T-helper 2 cell treated with Interferon-gamma antibody and Interleukin-4, amounts not matched to agents 5 μg/mL and 100 μg/mL, for 36 hours (primary cell): Measurements from ENCODE around the gene RPL32.
A peak's percentile ranks its signal among the peaks of the same experiment; 100 is the strongest.

Experiments used
- DNase-seq: peaks from one replicate; pipeline ENCODE4 v3.0.0; 2021; ENCODE audit warnings: low spot score
- H3K27ac Mint-ChIP-seq: one replicate; pipeline ENCODE4 v1.8.0; 2021; ENCODE audit warnings: mild to moderate bottlenecking, mixed read lengths
- H3K27me3 Mint-ChIP-seq: one replicate; pipeline ENCODE4 v1.8.0; 2021; ENCODE audit warnings: low read depth, mixed read lengths
- H3K36me3 Mint-ChIP-seq: one replicate; pipeline ENCODE4 v1.8.0; 2021; ENCODE audit warnings: low read depth, mixed read lengths
- H3K4me1 Mint-ChIP-seq: one replicate; pipeline ENCODE4 v1.8.0; 2021; ENCODE audit warnings: low read depth, mixed read lengths
- H3K4me3 Mint-ChIP-seq: one replicate; pipeline ENCODE4 v1.8.0; 2022; ENCODE audit warnings: mild to moderate bottlenecking, moderate library complexity, mixed read lengths
- H3K9me3 Mint-ChIP-seq: one replicate; pipeline ENCODE4 v1.8.0; 2021; ENCODE audit warnings: mixed read lengths

RPL32 gene

DNA sequence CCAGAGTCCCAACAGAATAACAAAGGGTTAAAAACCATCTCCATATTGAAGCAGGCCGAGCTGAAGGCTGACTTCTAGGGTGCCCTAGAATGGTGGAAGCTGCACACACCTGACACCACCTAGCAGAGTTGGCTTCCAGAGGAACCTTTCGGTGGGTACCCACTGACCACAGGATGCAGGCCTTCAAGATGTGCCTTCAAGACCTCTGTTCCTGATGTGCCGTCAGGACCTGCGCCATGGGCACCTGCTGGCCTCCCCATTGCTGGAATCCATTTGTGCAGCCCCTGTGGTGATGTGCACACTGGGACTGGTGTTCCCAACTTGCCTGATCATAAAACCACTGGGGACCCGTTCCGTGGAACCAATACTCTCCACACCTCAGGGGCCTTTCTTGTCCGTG lies 35.7 kb upstream of the RPL32 start:
- no peaks in the 10 kb centered on the region for H3K4me1 Mint-ChIP-seq
- no peak for DNase-seq
- H3K27me3 Mint-ChIP-seq = peaks cover 6% of the 10 kb centered on the region
- no peak overlapping the region for H3K27ac Mint-ChIP-seq
- no peaks in the 10 kb centered on the region for H3K9me3 Mint-ChIP-seq
- no peak overlapping the region for H3K4me3 Mint-ChIP-seq
- H3K36me3 Mint-ChIP-seq = no peaks in the 10 kb centered on the region

DNA sequence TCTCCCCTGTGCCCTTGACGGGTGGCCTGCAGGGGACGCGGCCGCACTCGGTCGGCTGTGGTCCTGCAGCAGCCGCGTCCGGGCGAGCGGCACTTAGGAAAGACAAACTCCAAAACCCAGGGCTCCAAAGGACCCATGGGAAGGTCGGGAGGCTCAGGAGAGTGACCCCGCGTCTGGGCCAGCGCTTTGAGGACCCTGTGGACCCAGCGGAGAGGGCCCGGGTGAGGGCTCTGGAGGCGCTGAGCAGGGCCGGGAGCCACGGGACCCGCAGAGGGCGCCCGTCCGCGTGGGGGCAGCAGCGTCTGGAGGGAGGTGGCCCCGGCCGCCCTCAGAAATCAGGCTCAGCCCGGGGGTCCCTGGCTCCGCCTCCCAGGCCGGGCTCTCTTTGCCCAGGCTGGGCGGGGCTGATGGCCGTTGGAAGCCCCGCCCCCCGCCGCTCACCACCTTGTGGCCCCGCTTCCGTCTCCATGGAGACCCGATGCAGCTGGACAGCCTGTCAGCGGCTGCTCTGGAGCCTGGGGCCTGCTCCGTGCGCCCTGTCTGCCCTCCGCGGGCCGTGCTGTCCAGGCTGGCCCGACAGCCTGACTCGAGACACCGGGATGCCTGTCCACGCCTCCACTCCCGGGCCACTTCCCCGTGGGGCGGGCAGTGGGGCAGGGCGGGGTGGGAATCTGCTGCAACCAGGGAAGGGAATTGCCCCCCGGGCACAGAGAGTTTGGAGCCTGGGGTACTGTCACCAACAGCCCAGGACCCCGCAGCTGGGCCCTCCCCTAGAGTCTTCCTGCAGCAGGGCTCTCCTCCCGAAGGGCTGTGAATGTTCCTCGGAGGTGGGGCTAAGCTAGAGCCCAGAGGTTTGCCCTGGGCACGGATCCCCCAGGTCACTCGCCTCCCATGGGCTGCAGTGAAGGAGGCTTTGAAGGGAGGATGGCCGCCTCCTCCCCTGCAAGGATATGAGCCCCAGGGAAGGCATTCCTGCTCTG lies 34.8 kb upstream of the RPL32 start:
- DNase-seq = no peak
- no peaks in the 10 kb centered on the region for H3K4me1 Mint-ChIP-seq

DNA sequence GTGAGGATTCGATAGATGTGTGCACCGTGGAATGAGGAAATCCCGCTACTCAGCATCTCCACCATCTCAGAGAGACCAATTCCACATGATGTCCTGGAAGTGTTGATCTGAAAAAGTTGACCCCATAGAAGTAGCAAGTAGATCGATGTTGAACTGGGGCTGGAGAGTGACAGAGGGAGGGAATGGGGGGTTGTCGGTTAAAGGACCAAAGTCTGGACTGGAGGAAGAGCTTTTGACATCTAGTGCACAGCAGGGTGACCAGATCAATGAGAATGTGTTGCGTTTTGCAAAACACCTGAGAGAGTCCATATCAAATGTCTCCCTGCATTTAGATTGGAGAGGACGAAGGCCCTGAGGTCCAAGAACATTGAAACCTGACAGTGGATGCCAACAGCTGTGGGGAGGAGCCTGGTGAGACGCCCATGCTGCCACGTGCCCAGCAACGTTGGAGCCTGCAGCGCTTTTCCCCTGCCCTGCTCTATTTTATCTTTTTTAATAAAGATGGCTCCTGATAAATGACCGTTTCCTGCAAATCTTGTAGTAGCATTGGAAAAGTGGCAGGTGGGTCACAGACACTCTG lies 30.1 kb upstream of the RPL32 start:
- Mint-ChIP-seq H3K4me1 (peaks cover 10% of the 10 kb centered on the region), H3K4me3 (no peak overlapping the region), H3K27ac (no peak overlapping the region), H3K36me3 (no peaks in the 10 kb centered on the region), H3K27me3 (peaks cover 23% of the 10 kb centered on the region), H3K9me3 (no peaks in the 10 kb centered on the region)
- DNase-seq = no peak

More for the DNA sequence above, 34.8 kb upstream of the RPL32 start:
- H3K27me3 Mint-ChIP-seq = peaks cover 6% of the 10 kb centered on the region
- H3K36me3 Mint-ChIP-seq = no peaks in the 10 kb centered on the region
- H3K27ac Mint-ChIP-seq = no peak overlapping the region
- no peaks in the 10 kb centered on the region for H3K9me3 Mint-ChIP-seq
- H3K4me3 Mint-ChIP-seq = no peak overlapping the region

DNA sequence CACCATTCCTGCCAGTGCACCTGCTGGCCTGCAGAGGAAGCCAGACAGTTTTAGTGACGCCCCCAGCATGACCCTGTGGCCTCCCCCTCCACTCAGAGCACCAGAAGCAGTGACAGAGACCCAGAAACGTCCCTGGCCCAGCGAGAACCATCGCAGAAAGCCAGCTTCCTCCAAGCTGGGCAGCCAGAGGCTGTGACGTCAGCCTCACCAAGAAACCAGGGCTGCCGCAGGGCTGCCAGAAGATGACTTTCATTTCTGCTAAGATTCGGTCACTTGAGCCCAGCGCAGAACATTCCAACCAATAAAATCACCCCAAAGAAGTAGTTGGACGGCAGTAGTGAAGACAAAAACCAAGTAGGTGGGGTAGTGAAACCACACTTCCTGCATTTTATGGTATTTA lies 29.6 kb upstream of the RPL32 start:
- Mint-ChIP-seq H3K27ac (no peak overlapping the region), H3K9me3 (no peaks in the 10 kb centered on the region)
- no peak for DNase-seq

DNA sequence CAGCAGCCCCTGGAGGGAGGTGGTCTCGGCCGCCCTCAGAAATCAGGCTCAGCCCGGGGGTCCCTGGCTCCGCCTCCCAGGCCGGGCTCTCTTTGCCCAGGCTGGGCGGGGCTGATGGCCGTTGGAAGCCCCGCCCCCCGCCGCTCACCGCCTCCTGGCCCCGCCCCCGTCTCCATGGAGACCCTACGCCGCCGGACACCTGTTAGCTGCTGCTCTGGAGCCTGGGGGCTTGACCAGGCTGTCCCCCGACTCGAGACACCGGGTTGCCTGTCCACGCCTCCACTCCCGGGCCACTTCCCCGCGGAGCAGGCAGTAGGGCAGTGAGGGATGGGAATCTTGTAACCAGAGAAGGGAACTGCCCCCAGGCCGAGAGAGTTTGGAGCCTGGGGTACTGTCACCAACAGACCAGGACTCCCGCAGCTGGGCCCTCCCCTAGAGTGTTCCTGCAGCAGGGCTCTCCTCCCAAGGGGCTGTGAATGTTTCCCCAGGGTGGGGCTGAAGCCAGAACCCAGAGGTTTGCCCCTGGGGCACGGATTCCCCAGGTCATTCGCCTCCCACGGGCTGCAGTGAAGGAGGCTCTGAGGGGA lies 27.8 kb upstream of the RPL32 start:
- Mint-ChIP-seq H3K27me3 (peaks cover 19% of the 10 kb centered on the region), H3K4me3 (no peak overlapping the region), H3K36me3 (no peaks in the 10 kb centered on the region), H3K27ac (no peak overlapping the region), H3K9me3 (peaks cover 3% of the 10 kb centered on the region), H3K4me1 (peaks cover 12% of the 10 kb centered on the region)
- peak; percentile 34 for DNase-seq

More for the DNA sequence above, 29.6 kb upstream of the RPL32 start:
- Mint-ChIP-seq H3K27me3 (peaks cover 23% of the 10 kb centered on the region), H3K4me3 (peak overlapping the region; percentile 41), H3K4me1 (peaks cover 10% of the 10 kb centered on the region), H3K36me3 (no peaks in the 10 kb centered on the region)

DNA sequence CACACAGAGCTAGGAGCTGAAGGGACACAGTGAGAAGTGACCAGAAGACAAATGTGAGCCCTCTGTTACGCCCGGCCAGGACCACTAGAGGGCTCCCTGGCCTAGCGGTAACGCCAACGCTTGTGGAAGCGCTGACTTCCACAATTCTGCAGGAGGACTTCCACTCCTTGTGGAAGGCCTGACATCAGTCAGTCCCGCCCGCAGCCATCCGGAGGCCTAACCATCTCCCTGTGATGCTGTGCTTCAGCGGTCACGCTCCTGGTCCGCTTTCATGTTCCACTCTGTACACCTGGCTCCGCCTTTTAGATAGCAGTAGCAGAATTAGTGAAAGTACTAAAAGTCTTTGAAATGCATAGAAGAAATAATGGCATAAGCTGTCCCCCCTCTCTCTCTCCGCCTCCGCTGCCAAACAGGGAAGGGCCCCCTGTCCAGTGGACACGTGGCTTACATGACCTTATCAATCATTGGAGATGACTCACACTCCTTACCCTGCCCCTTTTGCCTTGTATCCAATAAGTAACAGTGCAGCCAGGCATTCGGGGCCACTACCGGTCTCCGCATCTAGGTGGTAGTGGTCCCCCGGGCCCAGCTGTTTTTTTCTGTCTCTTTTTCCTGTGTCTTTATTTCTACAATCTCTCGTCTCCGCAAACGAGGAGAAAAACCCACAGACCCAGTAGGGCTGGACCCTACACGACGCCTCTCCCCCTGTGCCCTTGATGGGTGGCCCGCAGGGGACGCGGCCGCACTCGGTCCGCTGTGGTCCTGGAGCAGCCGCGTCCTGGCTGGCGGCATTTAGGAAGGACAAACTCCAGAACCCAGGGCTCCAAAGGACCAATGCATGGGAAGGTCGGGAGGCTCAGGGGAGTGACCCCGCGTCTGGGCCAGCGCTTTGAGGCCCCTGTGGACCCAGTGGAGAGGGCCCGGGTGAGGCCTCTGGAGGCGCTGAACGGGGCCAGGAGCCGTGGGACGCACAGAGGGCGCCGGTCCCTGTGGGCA lies 27.0 kb upstream of the RPL32 start:
- H3K36me3 Mint-ChIP-seq = no peaks in the 10 kb centered on the region
- H3K9me3 Mint-ChIP-seq = peaks cover 3% of the 10 kb centered on the region
- peak; percentile 65 for DNase-seq
- peaks cover 19% of the 10 kb centered on the region for H3K27me3 Mint-ChIP-seq
- no peak overlapping the region for H3K27ac Mint-ChIP-seq
- peaks cover 12% of the 10 kb centered on the region for H3K4me1 Mint-ChIP-seq
- peak overlapping the region; percentile 87 for H3K4me3 Mint-ChIP-seq

DNA sequence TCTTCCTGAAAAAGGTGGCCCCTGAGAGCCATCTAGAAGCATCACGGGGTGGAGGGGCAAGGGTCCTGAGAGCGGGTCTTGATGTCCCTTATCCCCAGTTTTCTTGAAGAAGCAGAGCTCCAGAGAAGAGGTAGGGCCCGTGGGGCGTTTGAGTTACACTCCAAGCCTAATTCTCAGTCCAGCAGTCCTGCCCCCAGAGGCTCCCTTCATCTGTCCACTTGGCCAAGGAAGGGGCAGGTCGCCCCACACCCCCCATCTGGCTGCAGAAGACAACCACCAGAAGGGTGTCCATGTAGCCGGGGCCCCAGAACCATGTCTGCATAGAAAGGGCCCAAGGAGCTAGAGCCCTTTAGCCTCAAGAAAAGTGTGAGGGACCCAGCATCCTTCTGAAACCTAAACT lies 25.5 kb upstream of the RPL32 start:
- Mint-ChIP-seq H3K27me3 (peaks cover 19% of the 10 kb centered on the region), H3K9me3 (peaks cover 3% of the 10 kb centered on the region), H3K4me1 (peaks cover 12% of the 10 kb centered on the region), H3K36me3 (no peaks in the 10 kb centered on the region), H3K4me3 (no peak overlapping the region), H3K27ac (no peak overlapping the region)
- no peak for DNase-seq

DNA sequence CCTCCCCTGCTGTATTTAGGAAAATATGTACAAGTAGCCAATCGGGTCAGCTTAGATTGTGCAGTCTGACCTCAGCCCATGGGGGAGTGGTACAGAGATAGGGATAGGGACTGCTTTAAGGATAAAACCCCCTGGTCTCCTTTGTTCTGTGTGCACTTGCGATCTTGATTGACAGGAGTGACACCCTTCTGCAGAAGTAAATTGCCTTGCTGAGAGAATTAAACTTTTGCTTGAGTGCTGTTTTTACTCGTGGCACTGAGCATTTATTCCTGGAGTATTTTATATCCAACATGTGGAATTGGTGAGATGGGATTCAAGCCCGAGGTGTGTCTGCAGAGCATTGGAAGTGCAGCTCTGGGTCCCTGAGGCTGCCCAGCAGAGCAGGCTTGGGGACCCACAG lies 23.9 kb upstream of the RPL32 start:
- H3K9me3 Mint-ChIP-seq = peaks cover 3% of the 10 kb centered on the region
- H3K4me3 Mint-ChIP-seq = no peak overlapping the region
- peaks cover 8% of the 10 kb centered on the region for H3K4me1 Mint-ChIP-seq
- H3K27ac Mint-ChIP-seq = no peak overlapping the region
- no peaks in the 10 kb centered on the region for H3K36me3 Mint-ChIP-seq
- no peak for DNase-seq
- H3K27me3 Mint-ChIP-seq = peaks cover 15% of the 10 kb centered on the region

DNA sequence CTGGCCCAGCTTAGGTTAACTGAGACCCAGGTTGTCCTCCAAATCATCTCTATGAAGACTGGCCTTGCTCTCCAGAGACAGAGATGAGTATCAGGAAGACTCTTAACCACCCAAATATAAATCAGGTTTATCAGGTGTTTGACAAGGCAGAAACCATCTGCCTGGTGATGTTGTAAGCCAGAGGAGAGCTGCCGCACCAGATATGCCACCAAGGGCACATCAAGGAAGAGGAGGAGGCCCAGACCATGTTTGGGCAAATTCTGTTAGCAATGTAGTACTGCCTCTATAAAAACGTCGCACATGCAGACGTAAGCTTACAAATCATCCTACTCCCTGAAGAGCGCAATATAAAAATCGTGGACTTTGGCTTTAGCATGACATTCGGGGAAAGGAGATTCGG lies 21.0 kb upstream of the RPL32 start:
- no peak for DNase-seq
- peaks cover 4% of the 10 kb centered on the region for H3K27me3 Mint-ChIP-seq

DNA sequence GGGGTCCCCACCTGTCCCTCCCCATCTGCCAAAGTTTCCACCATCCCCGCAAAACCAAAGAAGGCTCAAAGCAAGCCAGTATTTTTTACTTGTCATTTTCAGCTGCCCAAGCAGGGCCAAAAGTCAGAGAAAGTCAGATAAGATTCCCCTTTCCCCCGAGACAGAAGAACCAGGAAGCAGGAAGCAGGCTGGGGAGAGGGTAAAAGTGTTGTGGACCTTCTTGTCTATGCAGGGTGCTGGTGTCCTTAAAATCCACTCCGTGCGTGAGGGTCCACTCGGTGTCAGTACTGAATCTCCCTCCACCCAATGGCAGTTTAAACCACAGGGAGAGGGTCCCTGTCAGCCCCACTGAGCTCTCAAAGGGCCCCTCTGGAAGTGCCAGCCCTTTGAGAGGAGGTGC lies 20.2 kb upstream of the RPL32 start:
- Mint-ChIP-seq H3K27ac (no peak overlapping the region), H3K36me3 (no peaks in the 10 kb centered on the region), H3K4me1 (peaks cover 2% of the 10 kb centered on the region), H3K27me3 (peaks cover 4% of the 10 kb centered on the region), H3K4me3 (no peak overlapping the region), H3K9me3 (peaks cover 3% of the 10 kb centered on the region)
- no peak for DNase-seq

More for the DNA sequence above, 21.0 kb upstream of the RPL32 start:
- H3K36me3 Mint-ChIP-seq = no peaks in the 10 kb centered on the region
- no peak overlapping the region for H3K4me3 Mint-ChIP-seq
- H3K9me3 Mint-ChIP-seq = peaks cover 3% of the 10 kb centered on the region
- H3K4me1 Mint-ChIP-seq = peaks cover 2% of the 10 kb centered on the region
- H3K27ac Mint-ChIP-seq = no peak overlapping the region

DNA sequence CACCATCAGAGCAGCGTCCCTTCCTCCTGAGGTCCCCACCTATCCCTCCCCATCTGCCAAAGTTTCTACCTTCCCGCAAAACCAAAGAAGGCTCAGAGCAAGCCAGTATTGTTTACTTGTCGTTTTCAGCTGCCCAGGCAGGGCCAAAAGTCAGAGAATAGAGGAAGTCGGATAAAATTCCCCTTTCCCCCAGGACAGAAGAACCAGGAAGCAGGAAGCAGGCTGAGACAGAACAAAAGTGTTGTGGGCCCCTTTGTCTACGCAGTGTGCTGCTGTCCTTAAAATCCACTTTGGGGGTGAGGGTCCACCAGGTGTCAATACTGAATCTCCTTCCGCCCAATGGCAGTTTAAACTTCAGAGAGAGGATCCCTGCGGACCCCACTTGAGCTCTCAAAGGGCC lies 18.5 kb upstream of the RPL32 start:
- Mint-ChIP-seq H3K36me3 (no peaks in the 10 kb centered on the region), H3K27me3 (peaks cover 4% of the 10 kb centered on the region), H3K4me3 (no peak overlapping the region), H3K4me1 (no peaks in the 10 kb centered on the region), H3K9me3 (no peaks in the 10 kb centered on the region), H3K27ac (no peak overlapping the region)
- DNase-seq = no peak

DNA sequence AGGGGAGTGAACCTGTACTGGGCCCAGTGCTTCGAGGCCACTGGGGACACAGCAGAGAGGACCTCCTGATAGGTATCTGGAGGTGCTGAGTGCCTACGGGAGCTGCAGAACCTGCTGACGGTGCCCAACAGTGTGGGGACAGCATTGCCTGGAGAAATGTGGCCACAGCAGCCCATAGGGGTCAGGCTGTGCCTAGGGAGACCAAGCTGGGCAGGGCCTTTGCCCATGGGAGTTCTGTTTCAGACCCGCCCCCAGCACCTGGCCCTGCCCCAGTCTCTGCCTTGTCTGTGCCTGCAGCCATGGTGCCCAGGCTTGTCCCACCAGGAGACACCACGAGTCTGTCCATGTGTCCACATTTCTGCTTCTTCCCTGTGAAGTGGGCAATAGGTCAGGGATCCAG lies 15.3 kb upstream of the RPL32 start:
- H3K9me3 Mint-ChIP-seq = no peaks in the 10 kb centered on the region
- H3K4me3 Mint-ChIP-seq = no peak overlapping the region
- H3K27ac Mint-ChIP-seq = no peak overlapping the region

DNA sequence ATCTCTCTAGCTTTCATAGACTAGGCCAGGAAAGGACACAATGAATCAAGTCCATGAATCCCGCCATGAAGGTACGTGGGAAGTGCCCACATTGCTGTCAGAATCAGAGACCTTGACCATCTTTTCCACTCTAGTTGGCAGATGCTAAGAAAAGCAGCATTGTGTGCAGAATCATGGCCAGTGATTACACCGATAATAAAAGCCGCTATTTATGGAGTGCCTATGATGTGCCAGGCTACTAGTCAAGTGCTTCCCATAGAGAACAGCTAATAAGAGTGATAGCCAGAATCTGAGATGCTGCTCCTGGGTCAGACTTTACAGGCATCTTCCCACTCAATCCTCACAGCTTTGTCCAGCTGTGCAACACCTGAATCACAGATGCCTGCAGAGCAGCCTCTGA lies 13.2 kb upstream of the RPL32 start:
- no peak for DNase-seq
- no peaks in the 10 kb centered on the region for H3K36me3 Mint-ChIP-seq
- H3K9me3 Mint-ChIP-seq = no peaks in the 10 kb centered on the region
- H3K27me3 Mint-ChIP-seq = peaks cover 10% of the 10 kb centered on the region
- H3K27ac Mint-ChIP-seq = no peak overlapping the region
- no peak overlapping the region for H3K4me3 Mint-ChIP-seq
- no peaks in the 10 kb centered on the region for H3K4me1 Mint-ChIP-seq

More for the DNA sequence above, 15.3 kb upstream of the RPL32 start:
- Mint-ChIP-seq H3K27me3 (peaks cover 13% of the 10 kb centered on the region), H3K4me1 (no peaks in the 10 kb centered on the region), H3K36me3 (no peaks in the 10 kb centered on the region)
- no peak for DNase-seq
